RWPE2 (cell line): ENCODE measurements around the gene GPR87.

Experiments used
- ATAC-seq: fragments of 200-7000 bp; cut with Tn5 transposase; 3 replicates; pipeline ENCODE4 v1.9.1; 2021; ENCODE audit warnings: low read depth
- DNase-seq: peaks from one replicate; pipeline ENCODE4 v3.0.0-alpha.2; 2020; ENCODE audit warnings: low spot score
- H3K27ac ChIP-seq: fragments of 450-650 bp; 2 replicates; pipeline ENCODE4 v1.5.1; 2017; ENCODE audit warnings: mild to moderate bottlenecking; ENCODE audit not compliant: poor library complexity, severe bottlenecking
- H3K27me3 ChIP-seq: fragments of 250-450 bp; sonication (Bioruptor Pico); 2 replicates; pipeline ENCODE4 v1.5.1; 2021; ENCODE audit warnings: mild to moderate bottlenecking, moderate library complexity; ENCODE audit not compliant: insufficient read depth, poor library complexity, severe bottlenecking
- H3K36me3 ChIP-seq: fragments of 250-450 bp; sonication (Bioruptor Pico); 2 replicates; pipeline ENCODE4 v1.5.1; 2020; ENCODE audit warnings: low read depth, mild to moderate bottlenecking, moderate library complexity
- H3K4me1 ChIP-seq: fragments of 250-450 bp; sonication (Bioruptor Pico); 2 replicates; pipeline ENCODE4 v1.5.1; 2021; ENCODE audit warnings: mild to moderate bottlenecking, moderate library complexity; ENCODE audit not compliant: insufficient read depth, poor library complexity, severe bottlenecking
- H3K4me3 ChIP-seq: fragments of 250-450 bp; sonication (Bioruptor Pico); 2 replicates; pipeline ENCODE4 v1.5.1; 2021; ENCODE audit warnings: mild to moderate bottlenecking, moderate library complexity; ENCODE audit not compliant: severe bottlenecking
- H3K9me3 ChIP-seq: fragments of 250-450 bp; sonication (Bioruptor Pico); 2 replicates; pipeline ENCODE4 v1.5.1; 2021; ENCODE audit warnings: mild to moderate bottlenecking, moderate library complexity; ENCODE audit not compliant: severe bottlenecking
- TF ChIP-seq, protein P1 (sequence below): fragments of 450-650 bp; IDR thresholded peaks from one replicate; pipeline ENCODE4 v1.5.1; 2017; ENCODE audit warnings: mild to moderate bottlenecking, moderate library complexity; ENCODE audit not compliant: poor library complexity, severe bottlenecking

The GPR87 gene

DNA sequence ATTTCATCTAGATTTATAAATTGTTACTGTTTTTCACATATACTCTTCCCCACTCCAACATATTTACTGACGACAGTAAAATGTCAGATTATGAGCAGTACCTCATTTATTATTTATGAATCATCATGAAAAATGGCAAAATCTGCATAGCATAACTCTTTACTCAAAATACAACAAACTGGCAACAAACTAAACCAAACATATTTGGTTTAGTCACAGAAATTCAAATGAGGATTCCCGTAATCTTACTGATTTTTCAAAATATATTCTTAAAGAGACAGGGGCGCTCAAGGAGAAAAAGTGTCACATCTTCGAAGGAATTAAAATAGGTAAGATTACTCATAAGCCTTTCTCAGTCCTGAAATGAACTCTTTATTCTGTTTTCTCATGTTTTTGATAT, 3.0 kb upstream of the GPR87 start:
- DNase-seq = no peak
- peak overlapping the region; percentile 99 for H3K27ac ChIP-seq
- TF ChIP-seq, protein P1, sequence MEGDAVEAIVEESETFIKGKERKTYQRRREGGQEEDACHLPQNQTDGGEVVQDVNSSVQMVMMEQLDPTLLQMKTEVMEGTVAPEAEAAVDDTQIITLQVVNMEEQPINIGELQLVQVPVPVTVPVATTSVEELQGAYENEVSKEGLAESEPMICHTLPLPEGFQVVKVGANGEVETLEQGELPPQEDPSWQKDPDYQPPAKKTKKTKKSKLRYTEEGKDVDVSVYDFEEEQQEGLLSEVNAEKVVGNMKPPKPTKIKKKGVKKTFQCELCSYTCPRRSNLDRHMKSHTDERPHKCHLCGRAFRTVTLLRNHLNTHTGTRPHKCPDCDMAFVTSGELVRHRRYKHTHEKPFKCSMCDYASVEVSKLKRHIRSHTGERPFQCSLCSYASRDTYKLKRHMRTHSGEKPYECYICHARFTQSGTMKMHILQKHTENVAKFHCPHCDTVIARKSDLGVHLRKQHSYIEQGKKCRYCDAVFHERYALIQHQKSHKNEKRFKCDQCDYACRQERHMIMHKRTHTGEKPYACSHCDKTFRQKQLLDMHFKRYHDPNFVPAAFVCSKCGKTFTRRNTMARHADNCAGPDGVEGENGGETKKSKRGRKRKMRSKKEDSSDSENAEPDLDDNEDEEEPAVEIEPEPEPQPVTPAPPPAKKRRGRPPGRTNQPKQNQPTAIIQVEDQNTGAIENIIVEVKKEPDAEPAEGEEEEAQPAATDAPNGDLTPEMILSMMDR = no peak
- ATAC-seq = peak; percentile 22
- peaks cover 51% of the 10 kb centered on the region for H3K4me1 ChIP-seq
- peak overlapping the region; percentile 12 for H3K4me3 ChIP-seq
- H3K27me3 ChIP-seq = no peaks in the 10 kb centered on the region
- H3K36me3 ChIP-seq = peaks cover 12% of the 10 kb centered on the region
- no peaks in the 10 kb centered on the region for H3K9me3 ChIP-seq

DNA sequence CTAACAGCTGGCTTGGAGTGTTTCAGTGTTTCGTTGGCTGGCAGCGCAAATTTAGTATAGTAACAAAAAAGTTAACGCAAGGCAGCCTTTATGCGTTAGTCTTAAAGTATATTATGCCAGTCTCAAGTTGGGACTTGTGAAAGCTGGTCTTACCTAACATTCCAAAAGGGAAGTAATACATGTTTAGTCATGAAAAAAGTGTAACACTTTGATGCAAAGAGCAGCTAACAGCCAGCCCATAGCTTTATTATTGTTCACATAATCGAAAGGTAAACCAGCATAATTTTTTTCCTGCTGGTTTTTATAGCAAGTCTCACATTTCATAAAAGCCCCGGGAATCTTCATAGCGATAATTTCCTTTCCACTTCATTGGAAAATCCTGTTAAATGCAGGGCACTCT, 2.4 kb upstream of the GPR87 start:
- Histone ChIP-seq H3K4me1 (peaks cover 47% of the 10 kb centered on the region), H3K9me3 (no peaks in the 10 kb centered on the region), H3K4me3 (peak overlapping the region; percentile 12), H3K27me3 (no peaks in the 10 kb centered on the region), H3K27ac (peak overlapping the region; percentile 99), H3K36me3 (peaks cover 17% of the 10 kb centered on the region)
- DNase-seq (no peak), ATAC-seq (peak; percentile 50)
- TF ChIP-seq, protein P1 = no peak

DNA sequence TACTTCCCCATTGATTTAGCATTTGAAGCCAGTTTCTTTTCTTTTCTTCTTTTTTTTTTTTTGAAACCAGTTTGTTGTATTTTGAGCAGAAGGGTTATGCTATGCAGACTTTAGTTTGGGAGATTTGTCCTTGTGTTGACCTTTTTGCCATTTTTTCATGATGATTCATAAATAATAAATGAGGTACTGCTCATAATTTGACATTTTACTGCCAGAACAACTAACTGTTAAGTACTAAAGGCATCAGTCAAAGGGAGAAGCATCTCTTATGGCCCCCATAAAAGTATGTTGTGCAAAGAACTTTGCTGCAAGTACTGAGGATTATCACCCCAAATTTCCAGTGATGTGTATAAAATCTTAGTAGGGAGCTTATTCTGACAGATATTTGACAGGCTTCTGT, 1.7 kb upstream of the GPR87 start:
- Histone ChIP-seq H3K9me3 (no peaks in the 10 kb centered on the region), H3K4me3 (no peak overlapping the region), H3K27ac (peak overlapping the region; percentile 99), H3K4me1 (peaks cover 51% of the 10 kb centered on the region), H3K27me3 (no peaks in the 10 kb centered on the region), H3K36me3 (peaks cover 23% of the 10 kb centered on the region)
- ATAC-seq (no peak), DNase-seq (no peak)
- TF ChIP-seq, protein P1 = no peak

DNA sequence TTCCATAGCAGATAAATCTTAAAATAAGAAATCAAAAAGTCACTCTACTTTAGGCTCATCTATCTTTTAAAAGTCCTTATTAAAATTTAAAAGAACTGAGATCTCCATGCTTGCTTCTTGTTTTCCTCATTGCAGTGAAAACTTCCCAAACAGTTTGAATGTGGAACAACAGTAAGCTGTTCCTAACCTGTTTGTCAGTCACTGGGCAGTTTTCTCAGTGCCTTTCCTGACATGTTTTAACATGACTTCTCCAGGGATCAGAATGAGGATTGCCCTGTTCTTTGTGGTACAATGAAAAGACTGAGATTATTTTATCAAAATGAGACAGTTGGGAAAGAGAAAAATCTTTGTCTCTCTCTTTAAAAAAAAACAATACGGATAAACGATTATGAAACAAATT, 774 bp downstream of the GPR87 start:
- TF ChIP-seq, protein P1 = no peak
- peak overlapping the region; percentile 99 for H3K27ac ChIP-seq

DNA sequence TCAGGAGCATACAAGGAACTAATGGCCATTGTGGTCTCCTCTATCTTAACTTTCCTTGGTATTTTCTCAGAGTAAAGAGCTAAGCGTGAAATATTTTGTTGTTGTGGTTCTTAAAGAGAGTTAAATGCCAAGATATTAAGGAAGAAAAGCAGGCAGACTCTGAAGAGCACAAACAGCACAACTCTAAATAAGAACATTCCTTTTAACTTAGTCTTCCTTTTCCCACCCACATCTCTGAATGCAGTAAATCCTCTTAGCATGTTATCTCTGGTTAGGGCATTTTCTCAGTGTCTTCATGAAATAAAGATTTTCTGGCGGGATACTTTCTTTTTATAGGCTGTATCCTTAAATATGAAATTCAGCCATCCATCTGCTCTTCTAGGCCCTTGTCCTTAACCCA, 1.5 kb downstream of the GPR87 start:
- peak overlapping the region; percentile 99 for H3K27ac ChIP-seq

More for the DNA sequence above, 774 bp downstream of the GPR87 start:
- H3K4me3 ChIP-seq = peak overlapping the region; percentile 69
- no peaks in the 10 kb centered on the region for H3K27me3 ChIP-seq
- peaks cover 48% of the 10 kb centered on the region for H3K36me3 ChIP-seq
- ATAC-seq = peak; percentile 32; the same call in 2 of the 3 replicates
- H3K4me1 ChIP-seq = peaks cover 60% of the 10 kb centered on the region
- DNase-seq = no peak
- H3K9me3 ChIP-seq = no peaks in the 10 kb centered on the region

More for the DNA sequence above, 1.5 kb downstream of the GPR87 start:
- peaks cover 55% of the 10 kb centered on the region for H3K36me3 ChIP-seq
- TF ChIP-seq, protein P1 = no peak
- no peak for DNase-seq
- H3K9me3 ChIP-seq = no peaks in the 10 kb centered on the region
- H3K4me3 ChIP-seq = peak overlapping the region; percentile 69
- ATAC-seq = no peak
- no peaks in the 10 kb centered on the region for H3K27me3 ChIP-seq
- peaks cover 60% of the 10 kb centered on the region for H3K4me1 ChIP-seq
